ENCODE measurements around the gene UBQLN3. TPM values are rescaled to one million over a fixed set of nuclear protein-coding genes. Genes with fewer than 3 reads are reported as not detected.

Gene UBQLN3
- total and polyA plus RNA-seq, 7 experiments from 2014 or later = 0.32 to 0.57 (median 0.49) TPM; not detected in 4

DNA sequence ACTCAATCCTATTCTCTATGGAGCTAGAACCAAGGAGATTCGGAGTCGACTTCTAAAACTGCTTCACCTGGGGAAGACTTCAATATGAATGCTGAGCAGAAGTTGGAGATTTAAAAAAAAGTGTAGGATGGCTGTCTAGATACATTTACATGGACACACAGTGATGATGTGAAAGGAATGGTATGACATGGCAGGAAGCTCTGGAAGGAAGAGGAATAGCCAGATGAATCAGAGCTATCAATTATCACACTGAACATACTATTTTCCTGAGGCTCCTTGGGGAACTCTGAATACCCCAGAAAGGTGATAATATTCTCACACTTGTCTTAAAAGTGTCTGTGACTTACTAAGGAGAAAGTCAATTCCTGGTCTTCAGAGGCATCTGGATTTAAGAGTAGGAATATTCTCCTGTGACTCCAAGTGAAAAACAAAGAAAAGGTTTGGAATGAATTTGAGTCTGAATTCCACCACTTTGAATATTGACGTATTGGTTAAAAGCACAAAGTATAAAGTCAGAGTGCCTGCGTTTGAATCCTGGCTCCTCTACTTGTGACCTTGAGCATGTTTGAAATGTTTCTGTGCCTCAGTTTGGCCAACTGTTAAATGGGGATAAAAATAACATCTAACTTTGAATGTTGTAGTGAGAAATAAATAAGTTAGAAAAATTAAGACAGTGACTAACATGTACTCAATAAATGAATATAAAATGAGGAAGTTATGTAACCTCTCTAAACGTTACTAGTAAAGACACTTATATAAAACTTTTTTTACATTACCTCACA lies 20.0 kb downstream of the UBQLN3 start:
- POLR2A ChIA-PET = no interaction called here
- Mint-ChIP-seq H3K27me3 (peaks cover 0 to 8% (median 5%) of the 10 kb centered on the region in 5 donors), H3K9me3 (peaks cover 0 to 3% (median 0%) of the 10 kb centered on the region in 11 donors), H3K36me3 (no peaks in the 10 kb centered on the region), H3K4me1 (no peaks in the 10 kb centered on the region), H3K4me3 (no peak overlapping the region), H3K27ac (no peak overlapping the region)
- CTCF ChIA-PET = no interaction called here
- no peaks in the 10 kb centered on the region for H3K27me3 ChIP-seq (ENCODE audit: control insufficient read depth in 2 of 2, insufficient read depth in 2 of 2, low read length in 2 of 2)
- H3K4me3 ChIP-seq (ENCODE audit: low read length) = no peak overlapping the region
- no peaks in the 10 kb centered on the region for H3K4me1 ChIP-seq (ENCODE audit: control insufficient read depth in 2 of 2, insufficient read depth in 2 of 2, low read length in 2 of 2)
- no peaks in the 10 kb centered on the region for H3K36me3 ChIP-seq (ENCODE audit: control insufficient read depth in 2 of 3, insufficient read depth in 3 of 3, low read length in 3 of 3)
- no peaks in the 10 kb centered on the region for H3K9me3 ChIP-seq (ENCODE audit: control insufficient read depth in 2 of 3, low read length in 3 of 3)
- DNase-seq (no peak), ATAC-seq (no peak)
- intact Hi-C loops (cut with micrococcal nuclease) = no loop called here
- H3K27ac ChIP-seq (ENCODE audit: low read depth, low read length) = no peak overlapping the region

- H3K4me3 ChIP-seq (ENCODE audit: low read length) = no peak overlapping the region
- Mint-ChIP-seq H3K4me1 (no peaks in the 10 kb centered on the region), H3K9me3 (peaks cover 0 to 3% (median 0%) of the 10 kb centered on the region in 11 donors), H3K27me3 (peaks cover 0 to 8% (median 5%) of the 10 kb centered on the region in 5 donors), H3K27ac (no peak overlapping the region), H3K36me3 (no peaks in the 10 kb centered on the region), H3K4me3 (no peak overlapping the region)
- no peak for ATAC-seq
- no peak overlapping the region for H3K27ac ChIP-seq (ENCODE audit: low read depth, low read length)
- CTCF ChIA-PET = no interaction called here
- no peaks in the 10 kb centered on the region for H3K27me3 ChIP-seq (ENCODE audit: control insufficient read depth in 2 of 2, insufficient read depth in 2 of 2, low read length in 2 of 2)
- H3K36me3 ChIP-seq (ENCODE audit: control insufficient read depth in 2 of 3, insufficient read depth in 3 of 3, low read length in 3 of 3) = no peaks in the 10 kb centered on the region
- no peaks in the 10 kb centered on the region for H3K9me3 ChIP-seq (ENCODE audit: control insufficient read depth in 2 of 3, low read length in 3 of 3)
- POLR2A ChIA-PET = no interaction called here
- no peaks in the 10 kb centered on the region for H3K4me1 ChIP-seq (ENCODE audit: control insufficient read depth in 2 of 2, insufficient read depth in 2 of 2, low read length in 2 of 2)
- intact Hi-C loops (cut with micrococcal nuclease) = no loop called here
- DNase-seq = no peak
These were observed 20.9 kb downstream of the UBQLN3 start for GRCh38 chr11:5488798-5489399.

- ATAC-seq (no peak), DNase-seq (no peak)
- no peak within 1 kb of the TSS for H3K4me3 ChIP-seq (ENCODE audit: low read length)
- no peaks in the 10 kb centered on the region for H3K27me3 ChIP-seq (ENCODE audit: control insufficient read depth in 2 of 2, insufficient read depth in 2 of 2, low read length in 2 of 2)
- Mint-ChIP-seq H3K4me1 (no peaks in the 10 kb centered on the region), H3K36me3 (no peaks in the 10 kb centered on the region), H3K27me3 (peaks cover 0 to 8% (median 5%) of the 10 kb centered on the region in 5 donors), H3K4me3 (no peak within 1 kb of the TSS), H3K9me3 (peaks cover 0 to 4% (median 0%) of the 10 kb centered on the region in 11 donors), H3K27ac (no peak within 1 kb of the TSS)
- ChIA-PET CTCF (no interaction called here), POLR2A (no interaction called here)
- intact Hi-C loops (cut with micrococcal nuclease) = no loop called here
- no peaks in the 10 kb centered on the region for H3K36me3 ChIP-seq (ENCODE audit: control insufficient read depth in 2 of 3, insufficient read depth in 3 of 3, low read length in 3 of 3)
- H3K4me1 ChIP-seq (ENCODE audit: control insufficient read depth in 2 of 2, insufficient read depth in 2 of 2, low read length in 2 of 2) = no peaks in the 10 kb centered on the region
- H3K9me3 ChIP-seq (ENCODE audit: control insufficient read depth in 2 of 3, low read length in 3 of 3) = no peaks in the 10 kb centered on the region
- no peak within 1 kb of the TSS for H3K27ac ChIP-seq (ENCODE audit: low read depth, low read length)
These were observed 21.4 kb downstream of the UBQLN3 start, which contains the start of gene OR52D1 for GRCh38 chr11:5488385-5488784. Gene OR52D1, plus strand, starts transcription at chr11:5488685. Its CDS starts 22 bp downstream, at chr11:5488707.

DNA sequence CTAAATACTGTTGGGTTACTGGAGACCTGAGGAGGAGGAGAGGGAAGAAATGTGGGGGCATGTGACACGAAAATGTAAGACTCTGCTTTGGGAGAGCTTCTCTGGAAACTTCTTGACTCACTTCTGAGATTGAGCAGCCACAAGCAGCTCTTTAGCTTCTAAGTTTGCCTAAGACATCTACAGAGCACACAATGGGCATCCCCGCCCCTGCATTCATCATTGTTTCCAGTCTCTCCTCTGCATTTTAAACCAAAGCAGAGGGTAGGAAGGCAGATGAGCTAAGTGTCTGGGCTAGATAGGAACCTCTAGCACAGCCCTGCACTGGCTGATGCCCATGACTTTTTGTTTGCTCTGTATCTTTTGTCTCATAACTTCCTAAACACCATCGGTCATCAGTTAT lies 23.3 kb downstream of the UBQLN3 start:
- Histone ChIP-seq H3K4me3 (ENCODE audit: low read length) (no peak overlapping the region), H3K27me3 (ENCODE audit: control insufficient read depth in 2 of 2, insufficient read depth in 2 of 2, low read length in 2 of 2) (no peaks in the 10 kb centered on the region), H3K36me3 (ENCODE audit: control insufficient read depth in 2 of 3, insufficient read depth in 3 of 3, low read length in 3 of 3) (no peaks in the 10 kb centered on the region), H3K9me3 (ENCODE audit: control insufficient read depth in 2 of 3, low read length in 3 of 3) (no peaks in the 10 kb centered on the region), H3K27ac (ENCODE audit: low read depth, low read length) (no peak overlapping the region), H3K4me1 (ENCODE audit: control insufficient read depth in 2 of 2, insufficient read depth in 2 of 2, low read length in 2 of 2) (no peaks in the 10 kb centered on the region)
- peaks cover 0 to 4% (median 0%) of the 10 kb centered on the region in 11 donors for H3K9me3 Mint-ChIP-seq
- no peaks in the 10 kb centered on the region for H3K36me3 Mint-ChIP-seq
- ChIA-PET CTCF (no interaction called here), POLR2A (no interaction called here)
- no peak for ATAC-seq
- no peak for DNase-seq
- peaks cover 0 to 8% (median 3%) of the 10 kb centered on the region in 5 donors for H3K27me3 Mint-ChIP-seq
- H3K4me3 Mint-ChIP-seq = no peak overlapping the region
- no peak overlapping the region for H3K27ac Mint-ChIP-seq
- intact Hi-C loops (cut with micrococcal nuclease) = no loop called here
- H3K4me1 Mint-ChIP-seq = no peaks in the 10 kb centered on the region

DNA sequence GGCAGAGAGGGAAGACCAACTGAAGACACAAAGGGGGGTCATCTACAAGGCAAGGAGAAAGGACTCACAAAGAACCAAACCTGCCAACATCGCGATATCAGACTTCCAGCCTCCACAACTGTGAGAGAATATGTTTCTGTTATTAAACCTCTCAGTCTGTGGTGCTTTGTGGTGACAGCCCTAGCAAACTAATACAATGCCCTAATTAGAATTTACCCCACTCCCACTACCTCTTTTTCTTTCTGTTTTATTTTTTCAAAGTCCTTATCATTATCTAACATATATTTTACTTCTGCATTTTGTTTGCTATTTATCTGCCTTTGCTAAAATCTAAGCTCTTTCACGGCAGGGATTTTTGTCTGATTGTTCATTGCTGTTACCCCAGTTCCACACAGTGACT lies 23.8 kb downstream of the UBQLN3 start:
- DNase-seq = no peak
- peaks cover 0 to 4% (median 0%) of the 10 kb centered on the region in 11 donors for H3K9me3 Mint-ChIP-seq
- no peak overlapping the region for H3K4me3 Mint-ChIP-seq
- Histone ChIP-seq H3K27ac (ENCODE audit: low read depth, low read length) (no peak overlapping the region), H3K27me3 (ENCODE audit: control insufficient read depth in 2 of 2, insufficient read depth in 2 of 2, low read length in 2 of 2) (no peaks in the 10 kb centered on the region), H3K36me3 (ENCODE audit: control insufficient read depth in 2 of 3, insufficient read depth in 3 of 3, low read length in 3 of 3) (no peaks in the 10 kb centered on the region), H3K9me3 (ENCODE audit: control insufficient read depth in 2 of 3, low read length in 3 of 3) (no peaks in the 10 kb centered on the region), H3K4me1 (ENCODE audit: control insufficient read depth in 2 of 2, insufficient read depth in 2 of 2, low read length in 2 of 2) (no peaks in the 10 kb centered on the region), H3K4me3 (ENCODE audit: low read length) (no peak overlapping the region)
- H3K27me3 Mint-ChIP-seq = peaks cover 0 to 5% (median 3%) of the 10 kb centered on the region in 5 donors
- intact Hi-C loops (cut with micrococcal nuclease) = no loop called here
- POLR2A ChIA-PET = no interaction called here
- CTCF ChIA-PET = no interaction called here
- no peaks in the 10 kb centered on the region for H3K36me3 Mint-ChIP-seq
- H3K27ac Mint-ChIP-seq = peak overlapping the region in 1 of 9 donors; percentile 7
- ATAC-seq = no peak
- no peaks in the 10 kb centered on the region for H3K4me1 Mint-ChIP-seq

DNA sequence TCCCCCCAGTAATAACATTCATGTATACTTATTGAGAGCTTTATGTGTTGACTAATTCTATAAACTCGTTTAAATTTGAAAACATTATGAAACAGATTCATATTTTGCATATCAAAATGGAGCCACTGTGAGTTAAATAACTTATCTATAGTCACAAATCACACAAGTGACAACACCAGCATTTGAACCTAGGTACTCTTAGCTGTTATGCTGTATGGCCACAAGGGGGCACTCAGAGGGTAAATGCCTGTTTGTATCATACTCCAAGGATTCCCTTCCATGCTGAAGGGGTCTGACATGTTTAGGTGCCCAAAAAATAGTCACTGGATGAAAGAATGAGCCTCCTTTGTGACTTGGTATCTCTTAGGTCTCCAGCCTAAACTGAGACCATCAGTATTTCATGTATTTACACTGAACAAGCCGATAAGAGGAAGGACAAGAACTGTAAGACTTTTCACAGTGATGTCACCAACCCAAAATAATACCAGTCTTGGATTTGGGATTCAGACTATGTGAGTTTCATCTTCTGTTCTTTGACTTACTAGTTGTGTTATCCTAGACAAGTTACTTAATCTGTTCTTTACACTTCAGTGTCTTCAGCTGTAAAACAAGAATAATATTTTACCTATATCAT lies 33.5 kb downstream of the UBQLN3 start:
- ChIA-PET CTCF (interaction anchor here (1.0 to 1.5 kb wide), 3 partner anchors 333 to 415 kb away, joined by 4 to 6 read pairs (median 5); partner anchors contain the start of gene OR52N2), POLR2A (no interaction called here)
- Histone ChIP-seq H3K27me3 (ENCODE audit: control insufficient read depth in 2 of 2, insufficient read depth in 2 of 2, low read length in 2 of 2) (no peaks in the 10 kb centered on the region), H3K36me3 (ENCODE audit: control insufficient read depth in 2 of 3, insufficient read depth in 3 of 3, low read length in 3 of 3) (no peaks in the 10 kb centered on the region), H3K9me3 (ENCODE audit: control insufficient read depth in 2 of 3, low read length in 3 of 3) (no peaks in the 10 kb centered on the region), H3K4me1 (ENCODE audit: control insufficient read depth in 2 of 2, insufficient read depth in 2 of 2, low read length in 2 of 2) (no peaks in the 10 kb centered on the region), H3K27ac (ENCODE audit: low read depth, low read length) (no peak overlapping the region), H3K4me3 (ENCODE audit: low read length) (no peak overlapping the region)
- Mint-ChIP-seq H3K27me3 (peaks cover 4 to 30% (median 19%) of the 10 kb centered on the region in 5 donors), H3K4me3 (no peak overlapping the region), H3K27ac (no peak overlapping the region), H3K4me1 (no peaks in the 10 kb centered on the region), H3K9me3 (peaks cover 0 to 2% (median 0%) of the 10 kb centered on the region in 11 donors), H3K36me3 (no peaks in the 10 kb centered on the region)
- ATAC-seq (peak; percentile 60), DNase-seq (peak in 5 of 9 donors; percentile 27 to 40 (median 34))
- intact Hi-C loops (cut with micrococcal nuclease) = loop anchor here in 1 of 2 donors (1.0 to 10.0 kb wide), 3 partner anchors 236 to 418 kb away; partner anchors contain the start of genes OR52E5 and OR52N2
